ENCODE measurements around the gene SEC24B. TPM values are rescaled to one million over a fixed set of nuclear protein-coding genes. Genes with fewer than 3 reads are reported as not detected.

SEC24B gene
- total and polyA plus RNA-seq, 4 experiments from 2014 or later = 12.1 to 37.7 (median 32.4) TPM

DNA sequence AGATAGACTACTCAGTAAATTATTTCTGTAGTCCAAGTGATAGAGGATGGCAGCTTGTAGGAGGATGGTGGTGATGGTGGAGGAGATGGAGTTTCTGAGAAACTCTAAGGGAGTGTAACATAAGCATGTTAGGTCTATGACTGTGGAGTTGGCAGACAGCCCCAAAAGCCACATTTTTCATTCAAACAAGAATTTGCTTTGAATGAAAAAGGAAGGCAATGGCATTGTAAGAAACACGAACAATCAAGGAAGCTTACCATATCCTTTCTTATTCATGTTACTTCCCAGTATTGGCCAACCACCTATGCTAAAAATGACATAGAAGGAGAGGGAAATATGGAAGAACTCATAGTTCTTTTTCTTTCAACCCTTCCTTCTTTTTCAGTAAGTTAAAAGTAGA lies 18.7 kb upstream of the SEC24B start:
- POLR2A ChIA-PET (ENCODE audit: partially characterized antibody) = no interaction called here

DNA sequence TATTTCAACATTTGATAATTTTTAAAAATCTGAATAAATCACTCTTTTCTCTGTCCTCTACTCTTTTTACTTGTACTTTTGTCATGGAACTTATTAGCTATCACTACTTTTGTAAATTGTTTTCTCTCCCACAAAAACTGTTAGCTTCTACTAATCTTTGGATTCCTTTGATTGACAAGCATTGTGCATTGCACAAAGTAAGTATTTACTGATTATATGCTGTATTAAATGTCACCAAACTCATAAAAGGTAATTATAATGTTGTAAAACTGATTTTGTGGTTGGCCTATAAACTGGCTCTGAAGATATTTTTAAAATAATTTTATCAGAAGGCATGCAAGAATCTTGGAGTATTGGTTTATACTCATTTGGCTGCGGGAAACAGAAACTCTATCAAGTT lies 15.0 kb upstream of the SEC24B start:
- intact Hi-C loops (cut with micrococcal nuclease) = no loop called here
- Mint-ChIP-seq H3K9me3 (no peaks in the 10 kb centered on the region), H3K36me3 (no peaks in the 10 kb centered on the region), H3K27ac (no peak overlapping the region), H3K4me3 (no peak overlapping the region), H3K27me3 (peaks cover 0 to 3% of the 10 kb centered on the region in 2 donors), H3K4me1 (peaks cover 0 to 4% (median 3%) of the 10 kb centered on the region in 4 donors)
- peaks cover 3% of the 10 kb centered on the region for H3K4me1 ChIP-seq (ENCODE audit: insufficient read depth, low read length)
- H3K4me3 ChIP-seq (ENCODE audit: low read length in 2 of 2) = no peak overlapping the region
- H3K9me3 ChIP-seq (ENCODE audit: control insufficient read depth in 1 of 2, low read length in 2 of 2) = no peaks in the 10 kb centered on the region
- ChIA-PET CTCF (ENCODE audit: partially characterized antibody) (interaction anchor here (1.2 to 1.8 kb wide), 2 partner anchors 13 to 395 kb away, joined by 4 read pairs; no protein-coding TSS in a partner anchor), POLR2A (ENCODE audit: partially characterized antibody) (no interaction called here)
- H3K27me3 ChIP-seq (ENCODE audit: insufficient read depth, low read length) = no peaks in the 10 kb centered on the region
- no peak for DNase-seq
- H3K27ac ChIP-seq (ENCODE audit: low read depth, low read length) = no peak overlapping the region
- H3K36me3 ChIP-seq (ENCODE audit: insufficient read depth, low read length) = no peaks in the 10 kb centered on the region

More for the DNA sequence above, 18.7 kb upstream of the SEC24B start:
- CTCF ChIA-PET (ENCODE audit: partially characterized antibody) = interaction anchor here (0.7 kb wide), 1 partner anchor 9 kb away, joined by 3 read pairs; no protein-coding TSS in a partner anchor
- DNase-seq = no peak
- H3K9me3 ChIP-seq (ENCODE audit: control insufficient read depth in 1 of 2, low read length in 2 of 2) = no peaks in the 10 kb centered on the region
- Mint-ChIP-seq H3K27ac (no peak overlapping the region), H3K27me3 (no peaks in the 10 kb centered on the region), H3K9me3 (no peaks in the 10 kb centered on the region), H3K4me3 (no peak overlapping the region), H3K4me1 (no peaks in the 10 kb centered on the region), H3K36me3 (no peaks in the 10 kb centered on the region)
- H3K4me1 ChIP-seq (ENCODE audit: insufficient read depth, low read length) = no peaks in the 10 kb centered on the region
- H3K4me3 ChIP-seq (ENCODE audit: low read length in 2 of 2) = no peak overlapping the region
- intact Hi-C loops (cut with micrococcal nuclease) = no loop called here
- no peak overlapping the region for H3K27ac ChIP-seq (ENCODE audit: low read depth, low read length)
- H3K27me3 ChIP-seq (ENCODE audit: insufficient read depth, low read length) = no peaks in the 10 kb centered on the region
- H3K36me3 ChIP-seq (ENCODE audit: insufficient read depth, low read length) = no peaks in the 10 kb centered on the region

DNA sequence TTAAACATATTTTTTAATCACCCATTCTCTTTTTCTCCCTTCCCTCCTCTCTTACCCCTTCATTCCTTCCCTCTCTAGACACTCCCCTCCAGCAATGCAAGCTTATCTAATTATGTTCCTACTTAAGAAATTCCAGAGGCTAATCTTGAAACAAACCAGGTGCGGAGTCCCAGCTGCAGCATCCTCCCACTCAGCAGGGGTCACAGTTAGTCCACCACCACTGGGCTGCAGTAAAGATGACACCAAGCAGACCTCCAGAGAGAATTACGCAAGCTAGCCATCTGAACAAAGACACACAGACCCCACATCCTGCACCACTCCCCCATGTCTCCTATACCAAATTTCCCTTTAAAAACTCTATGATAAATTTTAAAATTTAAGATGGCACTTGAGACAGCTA lies 13.9 kb upstream of the SEC24B start:
- Histone ChIP-seq H3K4me1 (ENCODE audit: insufficient read depth, low read length) (peaks cover 3% of the 10 kb centered on the region), H3K4me3 (ENCODE audit: low read length in 2 of 2) (no peak overlapping the region), H3K27ac (ENCODE audit: low read depth, low read length) (no peak overlapping the region), H3K36me3 (ENCODE audit: insufficient read depth, low read length) (no peaks in the 10 kb centered on the region), H3K9me3 (ENCODE audit: control insufficient read depth in 1 of 2, low read length in 2 of 2) (no peaks in the 10 kb centered on the region), H3K27me3 (ENCODE audit: insufficient read depth, low read length) (no peaks in the 10 kb centered on the region)
- no peak overlapping the region for H3K4me3 Mint-ChIP-seq
- CTCF ChIA-PET (ENCODE audit: partially characterized antibody) = interaction anchor here (0.6 to 1.8 kb wide), 8 partner anchors 8 to 1091 kb away, joined by 3 to 13 read pairs (median 4); partner anchors contain the start of gene RRH
- no peak for DNase-seq
- H3K9me3 Mint-ChIP-seq = no peaks in the 10 kb centered on the region
- intact Hi-C loops (cut with micrococcal nuclease) = no loop called here
- H3K36me3 Mint-ChIP-seq = no peaks in the 10 kb centered on the region
- peaks cover 0 to 4% (median 3%) of the 10 kb centered on the region in 4 donors for H3K4me1 Mint-ChIP-seq
- POLR2A ChIA-PET (ENCODE audit: partially characterized antibody) = interaction anchor here (0.7 kb wide), 1 partner anchor 13 kb away, joined by 3 read pairs; no protein-coding TSS in a partner anchor
- peaks cover 0 to 3% of the 10 kb centered on the region in 2 donors for H3K27me3 Mint-ChIP-seq
- H3K27ac Mint-ChIP-seq = no peak overlapping the region

DNA sequence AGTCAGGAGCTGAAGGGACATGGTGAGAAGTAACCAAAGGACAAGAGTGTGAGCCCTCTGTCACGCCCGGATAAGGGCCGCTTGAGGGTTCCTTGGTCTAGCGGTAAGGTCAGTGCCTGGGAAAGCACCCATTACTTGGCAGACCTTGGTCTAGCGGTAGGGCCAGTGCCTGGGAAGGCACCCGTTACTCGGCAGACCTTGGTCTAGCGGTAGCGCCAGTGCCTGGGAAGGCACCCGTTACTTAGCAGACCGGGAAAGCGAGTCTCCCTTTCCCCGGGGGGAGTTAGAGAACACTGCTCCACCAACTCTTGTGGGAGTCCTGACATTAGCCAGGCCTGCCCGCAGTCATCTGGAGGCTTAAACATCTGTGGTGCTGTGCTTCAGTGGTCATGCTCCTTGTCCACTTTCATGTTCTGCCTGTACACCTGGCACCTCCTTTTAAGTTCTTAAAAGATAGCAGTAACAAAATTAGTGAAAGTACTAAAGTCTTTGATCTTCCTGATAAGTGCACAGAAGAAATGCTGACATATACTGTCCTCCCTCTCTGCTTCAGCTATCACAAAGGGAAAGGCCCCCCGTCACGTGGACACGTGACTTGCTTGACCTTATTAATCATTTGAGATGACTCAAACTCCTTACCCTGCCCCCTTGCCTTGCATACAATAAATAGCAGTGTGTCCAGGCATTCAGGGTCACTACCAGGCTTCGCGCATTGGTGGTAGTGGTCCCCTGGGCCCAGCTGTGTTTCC lies 9.3 kb upstream of the SEC24B start:
- ChIA-PET POLR2A (ENCODE audit: partially characterized antibody) (no interaction called here), CTCF (ENCODE audit: partially characterized antibody) (interaction anchor here (0.5 to 7.1 kb wide), 9 partner anchors 9 to 558 kb away, joined by 3 to 61 read pairs (median 6); partner anchors contain the start of genes RRH and SEC24B)
- Histone ChIP-seq H3K4me1 (ENCODE audit: insufficient read depth, low read length) (peaks cover 3% of the 10 kb centered on the region), H3K36me3 (ENCODE audit: insufficient read depth, low read length) (no peaks in the 10 kb centered on the region), H3K27ac (ENCODE audit: low read depth, low read length) (no peak overlapping the region), H3K4me3 (ENCODE audit: low read length in 2 of 2) (no peak overlapping the region), H3K9me3 (ENCODE audit: control insufficient read depth in 1 of 2, low read length in 2 of 2) (no peaks in the 10 kb centered on the region), H3K27me3 (ENCODE audit: insufficient read depth, low read length) (no peaks in the 10 kb centered on the region)
- intact Hi-C loops (cut with micrococcal nuclease) = no loop called here
- Mint-ChIP-seq H3K4me3 (no peak overlapping the region), H3K9me3 (no peaks in the 10 kb centered on the region), H3K27me3 (peaks cover 0 to 3% of the 10 kb centered on the region in 2 donors), H3K4me1 (peaks cover 0 to 4% (median 3%) of the 10 kb centered on the region in 4 donors), H3K36me3 (no peaks in the 10 kb centered on the region), H3K27ac (no peak overlapping the region)
- no peak for DNase-seq

DNA sequence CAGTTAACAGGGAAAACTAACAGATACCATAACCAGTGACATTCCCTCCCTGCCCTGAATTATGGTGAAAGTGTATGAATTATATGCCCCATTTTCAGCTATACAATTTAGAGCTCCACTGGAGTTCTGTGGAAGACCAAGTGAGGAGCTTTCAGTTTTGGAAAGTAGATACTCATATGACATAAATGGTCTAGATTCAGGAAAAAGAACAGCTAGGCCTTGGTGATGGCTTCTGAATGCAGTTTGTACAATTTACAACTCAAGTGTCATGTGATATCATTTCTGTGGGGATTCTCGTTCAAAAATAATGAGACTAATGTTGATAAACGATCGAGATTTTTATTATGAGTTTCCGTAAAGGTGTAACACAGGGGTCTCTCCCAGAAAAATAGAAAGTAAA lies 8.2 kb upstream of the SEC24B start:
- intact Hi-C loops (cut with micrococcal nuclease) = no loop called here
- ChIA-PET CTCF (ENCODE audit: partially characterized antibody) (interaction anchor here (0.8 to 7.1 kb wide), 10 partner anchors 8 to 553 kb away, joined by 3 to 61 read pairs (median 4); partner anchors contain the start of genes RRH and SEC24B), POLR2A (ENCODE audit: partially characterized antibody) (no interaction called here)
- no peak overlapping the region for H3K4me3 Mint-ChIP-seq
- no peaks in the 10 kb centered on the region for H3K36me3 Mint-ChIP-seq
- H3K4me1 Mint-ChIP-seq = peaks cover 0 to 4% (median 3%) of the 10 kb centered on the region in 4 donors
- DNase-seq = no peak
- H3K9me3 Mint-ChIP-seq = no peaks in the 10 kb centered on the region
- peaks cover 3% of the 10 kb centered on the region for H3K4me1 ChIP-seq (ENCODE audit: insufficient read depth, low read length)
- H3K27ac ChIP-seq (ENCODE audit: low read depth, low read length) = no peak overlapping the region
- no peak overlapping the region for H3K27ac Mint-ChIP-seq
- H3K27me3 Mint-ChIP-seq = peaks cover 0 to 3% of the 10 kb centered on the region in 2 donors
- no peak overlapping the region for H3K4me3 ChIP-seq (ENCODE audit: low read length in 2 of 2)
- no peaks in the 10 kb centered on the region for H3K36me3 ChIP-seq (ENCODE audit: insufficient read depth, low read length)
- no peaks in the 10 kb centered on the region for H3K9me3 ChIP-seq (ENCODE audit: control insufficient read depth in 1 of 2, low read length in 2 of 2)
- H3K27me3 ChIP-seq (ENCODE audit: insufficient read depth, low read length) = no peaks in the 10 kb centered on the region

DNA sequence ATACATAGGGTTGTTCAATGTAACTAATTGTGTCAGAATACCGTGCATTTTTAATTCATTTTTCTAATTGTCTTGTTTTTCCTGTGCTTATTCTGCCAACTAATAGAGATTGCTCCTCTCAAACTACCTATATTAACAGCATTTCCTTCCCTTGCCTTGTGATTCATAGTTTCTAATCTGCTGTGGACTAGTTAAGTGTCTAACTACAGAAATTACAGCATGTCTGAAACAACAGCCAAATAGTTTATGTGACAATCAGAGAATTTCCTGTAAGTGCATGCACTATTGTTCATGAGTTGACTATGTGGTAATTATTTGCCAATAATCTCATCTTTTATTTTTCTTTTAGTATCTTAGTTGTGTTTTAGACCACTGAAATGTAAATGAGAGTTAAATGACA lies 4.1 kb upstream of the SEC24B start:
- intact Hi-C loops (cut with micrococcal nuclease) = no loop called here

DNA sequence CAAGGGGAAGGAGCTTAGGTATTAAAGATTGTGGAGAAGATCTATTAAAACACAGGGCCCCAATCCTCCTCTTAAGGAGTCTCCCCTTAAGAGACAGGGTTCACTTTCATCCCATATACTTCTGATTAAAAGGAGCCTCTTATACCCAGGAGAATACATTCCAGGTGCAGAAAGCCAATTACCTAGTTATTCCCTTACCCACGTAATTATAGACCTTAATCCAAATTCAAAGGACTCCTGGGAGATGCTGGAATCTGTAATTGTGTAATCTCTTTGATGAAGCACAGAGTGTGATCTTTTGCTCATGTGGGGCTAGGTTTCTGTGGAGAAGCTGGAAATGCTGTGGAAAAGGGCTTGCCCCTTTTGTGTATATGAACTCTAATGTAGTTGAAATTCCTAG lies 1.4 kb upstream of the SEC24B start:
- Mint-ChIP-seq H3K36me3 (peaks cover 0 to 10% of the 10 kb centered on the region in 2 donors), H3K27ac (peak overlapping the region in 6 of 7 donors; percentile 80 to 98 (median 94)), H3K27me3 (no peaks in the 10 kb centered on the region), H3K4me1 (peaks cover 25 to 47% (median 35%) of the 10 kb centered on the region in 4 donors), H3K9me3 (no peaks in the 10 kb centered on the region), H3K4me3 (peak overlapping the region in 7 of 8 donors; percentile 78 to 94 (median 84))
- Histone ChIP-seq H3K27ac (ENCODE audit: low read depth, low read length) (no peak overlapping the region), H3K4me1 (ENCODE audit: insufficient read depth, low read length) (peaks cover 37% of the 10 kb centered on the region), H3K4me3 (ENCODE audit: low read length in 2 of 2) (no peak overlapping the region), H3K36me3 (ENCODE audit: insufficient read depth, low read length) (no peaks in the 10 kb centered on the region), H3K9me3 (ENCODE audit: control insufficient read depth in 1 of 2, low read length in 2 of 2) (no peaks in the 10 kb centered on the region), H3K27me3 (ENCODE audit: insufficient read depth, low read length) (no peaks in the 10 kb centered on the region)
- DNase-seq = no peak
- ChIA-PET CTCF (ENCODE audit: partially characterized antibody) (interaction anchor here (0.6 to 4.6 kb wide), 19 partner anchors 8 to 1076 kb away, joined by 3 to 23 read pairs (median 9); partner anchors contain the start of genes GAR1, MCUB and PLA2G12A), POLR2A (ENCODE audit: partially characterized antibody) (interaction anchor here (0.6 to 3.2 kb wide), 2 partner anchors 127 to 254 kb away, joined by 4 to 53 read pairs; partner anchors contain the start of gene MCUB)
- intact Hi-C loops (cut with micrococcal nuclease) = loop anchor here (1.0 to 2.0 kb wide), 3 partner anchors 125 to 299 kb away; partner anchors contain the start of gene PLA2G12A

More for the DNA sequence above, 4.1 kb upstream of the SEC24B start:
- CTCF ChIA-PET (ENCODE audit: partially characterized antibody) = no interaction called here
- Histone ChIP-seq H3K36me3 (ENCODE audit: insufficient read depth, low read length) (no peaks in the 10 kb centered on the region), H3K9me3 (ENCODE audit: control insufficient read depth in 1 of 2, low read length in 2 of 2) (no peaks in the 10 kb centered on the region), H3K27me3 (ENCODE audit: insufficient read depth, low read length) (no peaks in the 10 kb centered on the region), H3K4me3 (ENCODE audit: low read length in 2 of 2) (no peak overlapping the region), H3K27ac (ENCODE audit: low read depth, low read length) (no peak overlapping the region), H3K4me1 (ENCODE audit: insufficient read depth, low read length) (peaks cover 12% of the 10 kb centered on the region)
- no peak overlapping the region for H3K4me3 Mint-ChIP-seq
- DNase-seq = no peak
- H3K9me3 Mint-ChIP-seq = no peaks in the 10 kb centered on the region
- POLR2A ChIA-PET (ENCODE audit: partially characterized antibody) = no interaction called here
- H3K4me1 Mint-ChIP-seq = peaks cover 4 to 21% (median 11%) of the 10 kb centered on the region in 4 donors
- H3K27me3 Mint-ChIP-seq = no peaks in the 10 kb centered on the region
- H3K27ac Mint-ChIP-seq = no peak overlapping the region
- H3K36me3 Mint-ChIP-seq = peaks cover 0 to 5% of the 10 kb centered on the region in 2 donors
